Mucosa of descending colon (tissue), 3 donors: ENCODE data around the gene GRM8. TPM values are rescaled to one million over a fixed set of nuclear protein-coding genes. Genes with fewer than 3 reads are reported as not detected.

ENCODE experiments used
- ATAC-seq: fragments of 200-7000 bp; cut with Tn5 transposase; one replicate; pipeline ENCODE4 v1.9.1; 2020; ENCODE audit warnings: mild to moderate bottlenecking, moderate library complexity
- DNase-seq, 3 donors: peaks; one replicate each; pipeline ENCODE4 v3.0.0-alpha.2; 2020
- H3K36me3 ChIP-seq: fragments of 200-600 bp; one replicate; pipeline ENCODE4 v1.8.0; 2021; ENCODE audit warnings: low read depth, mild to moderate bottlenecking
- H3K4me1 ChIP-seq: fragments of 200-600 bp; one replicate; pipeline ENCODE4 v1.8.0; 2021; ENCODE audit warnings: low read depth, mild to moderate bottlenecking
- H3K4me3 ChIP-seq: fragments of 200-600 bp; one replicate; pipeline ENCODE4 v1.8.0; 2021; ENCODE audit warnings: mild to moderate bottlenecking
- H3K9me3 ChIP-seq: fragments of 200-600 bp; one replicate; pipeline ENCODE4 v1.8.0; 2021; ENCODE audit warnings: mild to moderate bottlenecking
- intact Hi-C, 2 donors: fragments of 100-400 bp; cut with DNase I in 1 of 2; cut with micrococcal nuclease in 1 of 2; formaldehyde crosslinking; loops; one replicate each; pipeline versions ENCODE4 v1.11.0 to v1.11.1; 2022; cut with DNase I, micrococcal nuclease
- total RNA-seq, 3 donors: library from RNA; stranded (reverse); fragmentation: NEBNext Ultra II Directional in 2 of 3; extraction: Animal tissue kit (Norgen Biotek cat#: 25700) in 2 of 3; gene quantifications; one replicate each; pipeline versions ENCODE4 v1.2.1 to v1.2.4, GENCODE V29; 2021 to 2023
- TF ChIP-seq, protein P1 (sequence below): fragments of 200-600 bp; IDR thresholded peaks from one replicate; pipeline ENCODE4 v1.8.0; 2022; ENCODE audit warnings: antibody characterized with exemption, mild to moderate bottlenecking
- donor health status: DM: no; HTN: no; CAD: no; lungs with moderate emphysema.
- donor health status: DM: no; HTN: no; CAD: no.
- donor health status: DM: no; HTN: yes; CAD: no.

Gene GRM8
- total RNA-seq, 3 donors from 2014 or later = 0.41 to 9.2 (median 4.4) TPM

DNA sequence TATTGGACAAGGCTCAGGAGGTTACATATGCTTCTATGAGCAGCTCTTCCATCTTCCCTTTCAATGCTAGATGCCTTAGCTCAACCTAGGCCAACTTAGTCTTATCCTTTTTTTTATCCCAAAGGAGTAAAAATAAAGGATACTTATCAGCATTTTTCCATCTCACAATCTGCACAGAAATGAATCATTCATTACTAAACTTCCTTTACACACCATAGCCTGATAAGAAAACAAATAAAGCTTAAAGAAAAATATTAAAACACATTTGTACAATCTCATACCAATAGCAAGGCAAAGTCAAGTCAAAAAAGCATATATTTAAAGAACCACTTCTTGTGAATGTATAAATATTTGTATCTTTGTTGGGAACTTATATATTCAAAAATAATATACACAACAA lies 407.4 kb downstream of the GRM8 start:
- Histone ChIP-seq H3K4me3 (no peak overlapping the region), H3K4me1 (no peaks in the 10 kb centered on the region), H3K36me3 (no peaks in the 10 kb centered on the region), H3K9me3 (no peaks in the 10 kb centered on the region)
- TF ChIP-seq, protein P1, sequence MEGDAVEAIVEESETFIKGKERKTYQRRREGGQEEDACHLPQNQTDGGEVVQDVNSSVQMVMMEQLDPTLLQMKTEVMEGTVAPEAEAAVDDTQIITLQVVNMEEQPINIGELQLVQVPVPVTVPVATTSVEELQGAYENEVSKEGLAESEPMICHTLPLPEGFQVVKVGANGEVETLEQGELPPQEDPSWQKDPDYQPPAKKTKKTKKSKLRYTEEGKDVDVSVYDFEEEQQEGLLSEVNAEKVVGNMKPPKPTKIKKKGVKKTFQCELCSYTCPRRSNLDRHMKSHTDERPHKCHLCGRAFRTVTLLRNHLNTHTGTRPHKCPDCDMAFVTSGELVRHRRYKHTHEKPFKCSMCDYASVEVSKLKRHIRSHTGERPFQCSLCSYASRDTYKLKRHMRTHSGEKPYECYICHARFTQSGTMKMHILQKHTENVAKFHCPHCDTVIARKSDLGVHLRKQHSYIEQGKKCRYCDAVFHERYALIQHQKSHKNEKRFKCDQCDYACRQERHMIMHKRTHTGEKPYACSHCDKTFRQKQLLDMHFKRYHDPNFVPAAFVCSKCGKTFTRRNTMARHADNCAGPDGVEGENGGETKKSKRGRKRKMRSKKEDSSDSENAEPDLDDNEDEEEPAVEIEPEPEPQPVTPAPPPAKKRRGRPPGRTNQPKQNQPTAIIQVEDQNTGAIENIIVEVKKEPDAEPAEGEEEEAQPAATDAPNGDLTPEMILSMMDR = no peak
- intact Hi-C loops = no loop called here
- ATAC-seq = no peak
- no peak for DNase-seq

DNA sequence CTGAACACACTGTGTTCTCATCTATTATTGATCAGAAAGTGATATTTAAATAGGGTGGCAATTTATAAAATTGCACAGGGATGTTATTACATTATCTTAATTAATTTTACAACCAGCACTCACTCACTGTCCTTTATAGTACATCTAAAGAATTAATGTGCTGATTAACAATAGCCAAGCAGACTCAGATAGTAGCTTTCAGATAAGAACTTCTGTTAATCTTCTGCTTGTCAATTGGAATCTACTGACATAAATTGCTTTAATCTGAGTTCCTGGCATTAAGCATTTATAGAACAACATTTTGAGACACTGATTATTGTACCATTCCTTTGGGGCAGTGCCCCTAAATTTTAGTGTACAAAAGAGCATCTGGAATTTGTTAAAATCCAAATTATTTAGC lies 408.9 kb downstream of the GRM8 start:
- Histone ChIP-seq H3K36me3 (no peaks in the 10 kb centered on the region), H3K4me3 (no peak overlapping the region), H3K4me1 (no peaks in the 10 kb centered on the region), H3K9me3 (no peaks in the 10 kb centered on the region)
- no peak for DNase-seq
- ATAC-seq = no peak
- TF ChIP-seq, protein P1 = no peak
- intact Hi-C loops = no loop called here

DNA sequence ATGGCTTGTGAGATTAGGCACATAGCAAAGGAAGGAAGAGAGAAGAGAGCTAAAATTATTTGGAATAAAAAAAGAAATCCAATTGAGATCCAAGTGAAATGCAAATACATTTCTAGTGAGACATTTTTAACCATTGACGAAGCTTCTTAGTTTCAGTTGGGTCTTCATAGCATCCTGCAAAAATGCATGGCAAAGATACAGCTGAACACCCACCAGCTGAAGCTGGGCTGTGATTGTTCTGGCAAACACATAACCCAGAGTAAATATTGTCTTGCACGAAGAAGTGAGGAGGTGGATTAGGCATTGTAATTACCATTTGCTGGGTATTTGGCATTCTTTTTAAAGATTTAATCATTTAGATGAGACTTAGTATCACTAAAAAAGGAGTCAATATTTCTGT lies 409.4 kb downstream of the GRM8 start:
- TF ChIP-seq, protein P1 = no peak
- DNase-seq (no peak), ATAC-seq (no peak)
- no peaks in the 10 kb centered on the region for H3K36me3 ChIP-seq
- no peaks in the 10 kb centered on the region for H3K9me3 ChIP-seq
- no peaks in the 10 kb centered on the region for H3K4me1 ChIP-seq
- intact Hi-C loops = no loop called here
- H3K4me3 ChIP-seq = no peak overlapping the region

DNA sequence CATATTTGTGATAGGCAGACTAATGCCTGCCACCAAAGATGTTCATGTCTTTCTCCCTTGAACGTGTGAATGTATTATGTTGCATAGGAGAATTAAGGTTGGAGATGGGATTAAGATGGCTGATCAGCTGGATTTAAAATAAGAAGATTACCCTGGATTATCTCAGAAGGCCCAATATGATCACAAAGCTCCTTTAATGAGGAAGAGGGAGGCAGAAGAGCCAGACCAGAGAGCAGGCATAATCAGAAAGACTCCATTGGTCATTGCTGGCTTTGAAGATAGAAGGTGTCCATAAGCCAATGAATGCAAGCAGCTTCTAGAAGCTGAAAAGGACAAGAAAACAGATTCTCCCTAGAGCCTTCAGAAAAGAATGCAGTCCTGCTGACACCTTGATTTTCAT lies 410.3 kb downstream of the GRM8 start:
- intact Hi-C loops = no loop called here
- DNase-seq (no peak), ATAC-seq (no peak)
- H3K4me3 ChIP-seq = no peak overlapping the region
- H3K9me3 ChIP-seq = no peaks in the 10 kb centered on the region
- TF ChIP-seq, protein P1 = no peak
- no peaks in the 10 kb centered on the region for H3K4me1 ChIP-seq
- H3K36me3 ChIP-seq = no peaks in the 10 kb centered on the region

DNA sequence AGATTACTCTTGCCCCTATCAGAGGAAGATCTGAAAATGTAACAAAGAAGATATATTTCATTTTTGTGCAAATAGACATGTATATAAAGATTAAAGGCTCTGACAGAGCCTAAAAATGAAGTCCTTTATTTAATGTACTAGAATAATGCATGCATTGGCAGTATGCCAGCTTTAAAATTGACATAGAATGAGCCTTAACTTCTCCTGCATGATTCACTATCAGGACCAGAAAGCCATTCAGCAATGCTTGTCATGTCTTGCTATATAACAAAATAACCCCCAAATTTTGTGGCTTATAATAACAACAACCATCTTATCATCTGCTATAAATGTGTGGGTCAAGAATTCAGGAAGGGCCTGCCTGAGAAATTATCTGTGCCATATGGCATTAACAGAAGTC lies 411.9 kb downstream of the GRM8 start:
- Histone ChIP-seq H3K9me3 (no peaks in the 10 kb centered on the region), H3K4me1 (no peaks in the 10 kb centered on the region), H3K36me3 (no peaks in the 10 kb centered on the region), H3K4me3 (no peak overlapping the region)
- ATAC-seq = no peak
- TF ChIP-seq, protein P1 = no peak
- intact Hi-C loops = no loop called here
- no peak for DNase-seq

DNA sequence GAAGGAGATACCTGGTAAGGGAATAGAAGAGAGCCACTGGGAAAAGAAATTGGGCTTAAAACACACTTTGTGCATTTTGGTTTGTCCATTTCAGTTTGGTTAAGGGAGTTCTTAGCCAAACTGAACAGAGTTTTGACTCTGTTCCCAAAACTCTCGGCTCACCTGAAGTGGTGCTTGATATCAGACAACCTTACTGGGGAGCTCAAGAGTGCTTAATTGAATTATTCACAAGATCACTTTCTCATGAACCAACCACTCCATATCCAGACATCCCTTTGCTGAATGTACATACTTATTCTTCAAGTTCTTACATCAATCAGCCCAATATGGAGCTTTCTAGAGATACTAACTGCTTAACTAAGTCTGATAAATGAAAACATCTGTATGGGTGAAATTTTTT lies 413.1 kb downstream of the GRM8 start:
- H3K4me1 ChIP-seq = no peaks in the 10 kb centered on the region
- DNase-seq (no peak), ATAC-seq (no peak)
- H3K36me3 ChIP-seq = no peaks in the 10 kb centered on the region
- H3K9me3 ChIP-seq = no peaks in the 10 kb centered on the region
- TF ChIP-seq, protein P1 = no peak
- no peak overlapping the region for H3K4me3 ChIP-seq
- intact Hi-C loops = no loop called here
